ENCODE data around the gene ANKRD50.

DNA sequence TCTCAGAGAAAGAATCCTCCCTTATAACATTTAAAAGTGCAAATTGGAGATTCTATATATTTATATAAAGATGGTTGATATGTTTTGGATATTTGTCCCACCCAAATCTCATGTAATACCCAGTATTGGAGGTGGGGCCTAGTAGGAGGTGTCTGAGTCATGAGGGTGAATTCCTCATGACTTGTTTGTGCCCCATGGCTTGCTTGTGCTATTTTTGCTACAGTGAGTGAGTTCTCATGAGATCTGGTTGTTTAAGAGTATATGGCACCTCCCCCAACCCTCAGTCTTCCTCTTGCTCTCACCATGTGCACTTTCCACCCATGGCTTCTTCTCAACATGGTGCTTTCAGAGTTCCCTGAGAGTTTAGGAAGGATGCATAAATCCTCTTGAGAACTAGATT lies 9.5 kb upstream of the ANKRD50 start:
- TF ChIP-seq CTCF (conservative IDR thresholded peaks at IDR 0.05; ENCODE audit: low read length), result no peak
- no peak for TF ChIP-seq EZH2phosphoT487 (IDR thresholded peaks at IDR 0.05; ENCODE audit: borderline replicate concordance)
